Spleen (tissue), 11 donors: ENCODE data around the gene XRRA1. TPM values are rescaled to one million over a fixed set of nuclear protein-coding genes. Genes with fewer than 3 reads are reported as not detected.

Experiments used
- DNase-seq: peaks from one replicate; pipeline ENCODE4 v3.0.0-alpha.2; 2020
- H3K27ac ChIP-seq, 8 donors: fragments of 200-600 bp; sonication (generic) in 7 of 8; 1 replicate in 4 of 8; 2 replicates in 4 of 8; pipeline versions ENCODE4 v1.5.0 to v1.8.0; 2016 to 2021; ENCODE audit warnings: inconsistent platforms in 4 of 8, mild to moderate bottlenecking in 4 of 8, moderate library complexity in 1 of 8
- H3K27me3 ChIP-seq, 7 donors: fragments of 200-600 bp; sonication (generic) in 6 of 7; replicated peaks in 1 of 7; 1 replicate in 4 of 7; 2 replicates in 3 of 7; pipeline versions ENCODE4 v1.5.0 to v1.8.0; 2016 to 2021; ENCODE audit warnings: inconsistent platforms in 3 of 7, mild to moderate bottlenecking in 1 of 7
- H3K36me3 ChIP-seq, 6 donors: fragments of 200-600 bp; sonication (generic) in 5 of 6; 1 replicate in 4 of 6; 2 replicates in 2 of 6; pipeline versions ENCODE4 v1.5.0 to v1.8.0; 2016 to 2021; ENCODE audit warnings: inconsistent platforms in 2 of 6
- H3K4me1 ChIP-seq, 6 donors: fragments of 200-600 bp; sonication (generic) in 5 of 6; 1 replicate in 3 of 6; 2 replicates in 3 of 6; pipeline versions ENCODE4 v1.5.0 to v1.8.0; 2016 to 2021; ENCODE audit warnings: inconsistent platforms in 3 of 6
- H3K4me3 ChIP-seq, 8 donors: fragments of 200-600 bp; sonication (generic) in 7 of 8; 1 replicate in 4 of 8; 2 replicates in 4 of 8; pipeline versions ENCODE4 v1.5.0 to v1.8.0; 2016 to 2021; ENCODE audit warnings: inconsistent platforms in 4 of 8, mild to moderate bottlenecking in 4 of 8, moderate library complexity in 2 of 8
- H3K9me3 ChIP-seq, 8 donors: fragments of 200-600 bp; sonication (generic) in 7 of 8; 1 replicate in 4 of 8; 2 replicates in 4 of 8; pipeline versions ENCODE4 v1.5.0 to v1.8.0; 2016 to 2021; ENCODE audit warnings: inconsistent platforms in 4 of 8
- CTCF ChIP-seq, 11 experiments: fragments of 200-600 bp in 7 of 11; fragments of 450-650 bp in 4 of 11; sonication (generic) in 4 of 11; IDR thresholded peaks in 8 of 11; conservative IDR thresholded peaks in 3 of 11; 1 replicate in 7 of 11; 2 replicates in 4 of 11; pipeline versions ENCODE4 v1.4.0 to v1.8.0; 2016 to 2021; ENCODE audit warnings: antibody characterized with exemption in 11 of 11, inconsistent platforms in 4 of 11, mild to moderate bottlenecking in 1 of 11
- POLR2A ChIP-seq, 3 donors: fragments of 450-650 bp; IDR thresholded peaks; one replicate each; pipeline ENCODE4 v1.5.1; 2017; ENCODE audit warnings: antibody characterized with exemption in 3 of 3, mild to moderate bottlenecking in 1 of 3
- POLR2AphosphoS5 ChIP-seq, 3 donors: sonication (generic); formaldehyde crosslinking; IDR thresholded peaks; one replicate each; pipeline ENCODE4 v1.5.1; 2017; ENCODE audit warnings: antibody characterized with exemption in 3 of 3
- WGBS, 5 donors: extraction: QIAGEN DNeasy Blood & Tissue Kit in 3 of 5; methylation state at CpG; one replicate each; pipeline versions ENCODE4 v1.1.5 to v1.1.7; 2013 to 2018; 5-methylcytosine and 5-hydroxymethylcytosine counted together
- intact Hi-C: fragments of 100-400 bp; cut with DNase I; formaldehyde crosslinking; loops from one replicate; pipeline ENCODE4 v1.15.0; 2023; ENCODE audit warnings: low total_unique reads
- polyA plus RNA-seq, 3 donors: library from polyadenylated mRNA; stranded (reverse); fragments of 200-250 nt; gene quantifications; one replicate each; pipeline ENCODE4 v1.2.1, GENCODE V29; 2013
- total RNA-seq, 7 donors: library from RNA; depleted of rRNA in 3 of 7; stranded (reverse); fragments of >200 nt in 3 of 7; fragmentation: NEBNext Ultra II Directional in 4 of 7; extraction: Animal tissue kit (Norgen Biotek cat#: 25700) in 4 of 7; gene quantifications; one replicate each; pipeline versions ENCODE4 v1.1.0 to v1.2.1, GENCODE V29; 2016 to 2021
- donor health status: healthy with polysubstance abuse.
- donor health status: DM: no; HTN: no; CAD: no; lungs with moderate emphysema.
- donor health status: DM: no; HTN: no; CAD: no.
- donor health status: Bipolar disorder and iron deficiency.
- donor health status: healthy.
- donor health status: DM: no; HTN: no; CAD: no.
- donor health status: DM: yes; HTN: yes; CAD: no.

The XRRA1 gene
- total and polyA plus RNA-seq, 10 donors: 1.4 to 60.1 (median 17.8) TPM

GRCh38 chr11:74954199-74954598 is 5.3 kb upstream of the XRRA1 start:
- no peak for TF ChIP-seq POLR2A (IDR thresholded peaks at IDR 0.05)
- TF ChIP-seq POLR2AphosphoS5 (IDR thresholded peaks at IDR 0.05): no peak
- TF ChIP-seq CTCF (IDR thresholded peaks at IDR 0.05 in 8 of 11, conservative IDR thresholded peaks at IDR 0.05 in 3 of 11): no peak
- 79 to 95% (median 94%) methylated on average over 1 of the region's 1 CpG for WGBS, 5 donors
- H3K4me1 ChIP-seq: peaks cover 58 to 99% (median 90%) of the 10 kb centered on the region in 6 donors
- peak overlapping the region in 1 of 8 donors; percentile 31 for H3K4me3 ChIP-seq
- no peaks in the 10 kb centered on the region for H3K9me3 ChIP-seq
- DNase-seq: no peak
- peak overlapping the region in 5 of 8 donors; percentile 6 to 93 (median 91) for H3K27ac ChIP-seq
- H3K36me3 ChIP-seq: peaks cover 0 to 47% (median 4%) of the 10 kb centered on the region in 6 donors
- intact Hi-C loops: no loop called here
- H3K27me3 ChIP-seq: no peaks in the 10 kb centered on the region

GRCh38 chr11:74953451-74953850 is 4.6 kb upstream of the XRRA1 start:
- intact Hi-C loops: no loop called here
- Histone ChIP-seq H3K27me3 (no peaks in the 10 kb centered on the region), H3K4me3 (peak overlapping the region in 2 of 8 donors; percentile 31 to 77), H3K36me3 (peaks cover 0 to 40% (median 4%) of the 10 kb centered on the region in 6 donors), H3K9me3 (no peaks in the 10 kb centered on the region), H3K4me1 (peaks cover 55 to 95% (median 86%) of the 10 kb centered on the region in 6 donors), H3K27ac (peak overlapping the region in 7 of 8 donors; percentile 6 to 93 (median 90))
- TF ChIP-seq POLR2A (IDR thresholded peaks at IDR 0.05): no peak
- WGBS, 5 donors: 78 to 90% (median 86%) methylated on average over 5 of the region's 5 CpGs
- no peak for DNase-seq

- TF ChIP-seq POLR2A (IDR thresholded peaks at IDR 0.05) (no peak), POLR2AphosphoS5 (IDR thresholded peaks at IDR 0.05) (no peak), CTCF (IDR thresholded peaks at IDR 0.05 in 8 of 11, conservative IDR thresholded peaks at IDR 0.05 in 3 of 11) (no peak)
- Histone ChIP-seq H3K4me3 (peak overlapping the region in 2 of 8 donors; percentile 31 to 77), H3K36me3 (peaks cover 0 to 33% (median 4%) of the 10 kb centered on the region in 6 donors), H3K27ac (peak overlapping the region in 7 of 8 donors; percentile 36 to 93 (median 90)), H3K4me1 (peaks cover 61 to 95% (median 87%) of the 10 kb centered on the region in 6 donors), H3K27me3 (no peaks in the 10 kb centered on the region), H3K9me3 (no peaks in the 10 kb centered on the region)
- WGBS, 5 donors: 67 to 83% (median 80%) methylated on average over 2 of the region's 2 CpGs
- intact Hi-C loops: no loop called here
- no peak for DNase-seq
Measured at GRCh38 chr11:74952752-74953151, 3.9 kb upstream of the XRRA1 start.

GRCh38 chr11:74951226-74951625 is 2.3 kb upstream of the XRRA1 start:
- 71 to 86% (median 75%) methylated on average over 8 of the region's 8 CpGs for WGBS, 5 donors
- H3K4me3 ChIP-seq: peak overlapping the region in 5 of 8 donors; percentile 9 to 93 (median 81)
- H3K36me3 ChIP-seq: peaks cover 0 to 23% (median 2%) of the 10 kb centered on the region in 6 donors
- intact Hi-C loops: no loop called here
- no peak for DNase-seq
- H3K4me1 ChIP-seq: peaks cover 60 to 89% (median 76%) of the 10 kb centered on the region in 6 donors
- peak overlapping the region; percentile 14 to 93 (median 90) for H3K27ac ChIP-seq
- no peaks in the 10 kb centered on the region for H3K9me3 ChIP-seq
- no peak for TF ChIP-seq CTCF (IDR thresholded peaks at IDR 0.05 in 8 of 11, conservative IDR thresholded peaks at IDR 0.05 in 3 of 11)
- TF ChIP-seq POLR2AphosphoS5 (IDR thresholded peaks at IDR 0.05): peak in 1 of 3 donors; percentile 42
- H3K27me3 ChIP-seq: no peaks in the 10 kb centered on the region
